Spinal cord (tissue), 10 donors: ENCODE data around the gene COQ8B. TPM values are rescaled to one million over a fixed set of nuclear protein-coding genes. Genes with fewer than 3 reads are reported as not detected.

ENCODE experiments used
- DNase-seq, 6 donors: peaks; one replicate each; pipeline versions ENCODE4 v3.0.0 to v3.0.0-alpha.2; 2013 to 2015; ENCODE audit warnings: low spot score in 6 of 6, low read depth in 4 of 6
- H3K27ac ChIP-seq: one replicate; pipeline ENCODE4 v1.5.1; 2013; ENCODE audit warnings: low read depth, low read length, control low read depth
- H3K27me3 ChIP-seq: one replicate; pipeline ENCODE4 v1.6.1; 2013; ENCODE audit warnings: low read length; ENCODE audit not compliant: control insufficient read depth, insufficient read depth
- H3K36me3 ChIP-seq: one replicate; pipeline ENCODE4 v1.6.1; 2013; ENCODE audit warnings: low read length; ENCODE audit not compliant: control insufficient read depth, insufficient read depth
- H3K4me1 ChIP-seq: one replicate; pipeline ENCODE4 v1.6.1; 2013; ENCODE audit warnings: low read length; ENCODE audit not compliant: control insufficient read depth, insufficient read depth
- H3K4me3 ChIP-seq: one replicate; pipeline ENCODE4 v1.5.1; 2013; ENCODE audit warnings: low read depth, low read length, control low read depth
- H3K9me3 ChIP-seq: one replicate; pipeline ENCODE4 v1.6.1; 2013; ENCODE audit warnings: low read length; ENCODE audit not compliant: control insufficient read depth, insufficient read depth
- WGBS: methylation state at CpG from one replicate; pipeline ENCODE4 v1.1.5; 2013; ENCODE audit warnings: missing lambda C conversion rate; ENCODE audit not compliant: insufficient coverage; 5-methylcytosine and 5-hydroxymethylcytosine counted together
- polyA plus RNA-seq, 2 donors: library from polyadenylated mRNA; unstranded; fragments of 120-200 nt; gene quantifications; one replicate each; pipeline ENCODE4 v1.2.1, GENCODE V29; 2013; ENCODE audit not compliant: insufficient read length in 2 of 2
- total RNA-seq, 2 donors: library from RNA; depleted of rRNA in 1 of 2; stranded (reverse); fragments of 120-200 nt in 1 of 2; fragments of >200 nt in 1 of 2; gene quantifications; one replicate each; pipeline versions ENCODE4 v1.2.3 to v1.2.4, GENCODE V29; 2013 to 2014
- donor health status: healthy.

The COQ8B gene
- total and polyA plus RNA-seq, 4 donors, result 25.7 to 47.9 (median 43.6) TPM

DNA sequence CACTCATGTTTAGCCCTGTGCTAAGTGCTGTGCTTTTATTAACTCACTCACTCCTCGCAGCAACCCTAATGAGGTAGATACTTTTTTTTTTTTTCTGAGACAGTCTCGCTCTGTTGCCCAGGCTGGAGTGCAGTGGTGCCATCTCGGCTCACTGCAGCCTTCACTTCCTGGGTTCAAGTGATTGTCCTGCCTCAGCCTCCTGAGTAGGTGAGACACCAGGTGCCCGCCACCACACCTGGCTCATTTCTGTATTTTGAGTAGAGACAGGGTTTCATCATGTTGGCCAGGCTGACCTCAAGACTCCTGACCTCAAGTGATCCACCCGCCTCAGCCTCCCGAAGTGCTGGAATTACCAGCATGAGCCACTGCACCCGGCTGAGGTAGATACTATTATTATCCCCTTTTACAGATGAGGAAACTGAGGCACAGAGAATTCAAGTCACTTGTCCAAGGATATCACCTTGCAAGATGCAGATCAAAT, 2.8 kb upstream of the COQ8B start:
- WGBS, result 68% methylated on average over 4 of the region's 7 CpGs
- no peak overlapping the region for H3K27ac ChIP-seq
- DNase-seq, result no peak
- peaks cover 51% of the 10 kb centered on the region for H3K4me1 ChIP-seq
- H3K9me3 ChIP-seq, result no peaks in the 10 kb centered on the region
- H3K36me3 ChIP-seq, result peaks cover 22% of the 10 kb centered on the region
- H3K4me3 ChIP-seq, result peak overlapping the region; percentile 90
- no peaks in the 10 kb centered on the region for H3K27me3 ChIP-seq

DNA sequence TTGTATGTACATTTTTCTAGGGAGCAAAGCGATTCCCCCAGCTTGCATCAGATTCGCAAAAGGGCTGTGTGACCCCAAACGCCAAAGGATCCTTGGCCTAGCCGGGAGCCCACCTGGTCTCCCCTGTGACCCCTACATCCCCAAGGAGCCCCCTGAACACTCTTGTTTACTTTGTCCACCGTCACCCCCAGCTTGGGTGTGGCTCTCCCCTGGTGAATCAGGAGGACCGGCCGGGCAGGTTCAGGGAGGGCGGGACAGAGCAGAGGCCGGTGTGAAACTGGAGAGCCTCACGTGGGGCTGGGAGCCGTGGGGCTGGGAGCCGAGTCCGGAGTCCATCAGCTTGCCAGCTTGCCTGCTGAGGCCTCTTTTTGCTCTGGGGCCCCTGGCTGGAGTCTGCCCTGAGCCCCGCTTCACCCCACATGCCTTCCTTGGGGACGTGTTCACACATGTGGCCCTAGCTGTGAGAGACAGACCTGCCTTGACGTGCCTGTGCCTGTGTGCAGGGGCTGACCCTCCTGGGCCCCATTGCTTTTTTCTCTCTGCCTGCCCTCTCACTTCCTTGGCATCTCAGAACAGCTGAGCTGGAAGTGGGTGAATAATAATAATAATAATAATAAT, 2.2 kb upstream of the COQ8B start:
- H3K4me3 ChIP-seq, result peak overlapping the region; percentile 90
- H3K36me3 ChIP-seq, result peaks cover 20% of the 10 kb centered on the region
- H3K27ac ChIP-seq, result peak overlapping the region; percentile 65
- H3K27me3 ChIP-seq, result no peaks in the 10 kb centered on the region
- no peaks in the 10 kb centered on the region for H3K9me3 ChIP-seq
- under 1% methylated on average over 15 of the region's 16 CpGs for WGBS
- DNase-seq, result peak in 1 of 6 donors; percentile 28
- peaks cover 56% of the 10 kb centered on the region for H3K4me1 ChIP-seq

DNA sequence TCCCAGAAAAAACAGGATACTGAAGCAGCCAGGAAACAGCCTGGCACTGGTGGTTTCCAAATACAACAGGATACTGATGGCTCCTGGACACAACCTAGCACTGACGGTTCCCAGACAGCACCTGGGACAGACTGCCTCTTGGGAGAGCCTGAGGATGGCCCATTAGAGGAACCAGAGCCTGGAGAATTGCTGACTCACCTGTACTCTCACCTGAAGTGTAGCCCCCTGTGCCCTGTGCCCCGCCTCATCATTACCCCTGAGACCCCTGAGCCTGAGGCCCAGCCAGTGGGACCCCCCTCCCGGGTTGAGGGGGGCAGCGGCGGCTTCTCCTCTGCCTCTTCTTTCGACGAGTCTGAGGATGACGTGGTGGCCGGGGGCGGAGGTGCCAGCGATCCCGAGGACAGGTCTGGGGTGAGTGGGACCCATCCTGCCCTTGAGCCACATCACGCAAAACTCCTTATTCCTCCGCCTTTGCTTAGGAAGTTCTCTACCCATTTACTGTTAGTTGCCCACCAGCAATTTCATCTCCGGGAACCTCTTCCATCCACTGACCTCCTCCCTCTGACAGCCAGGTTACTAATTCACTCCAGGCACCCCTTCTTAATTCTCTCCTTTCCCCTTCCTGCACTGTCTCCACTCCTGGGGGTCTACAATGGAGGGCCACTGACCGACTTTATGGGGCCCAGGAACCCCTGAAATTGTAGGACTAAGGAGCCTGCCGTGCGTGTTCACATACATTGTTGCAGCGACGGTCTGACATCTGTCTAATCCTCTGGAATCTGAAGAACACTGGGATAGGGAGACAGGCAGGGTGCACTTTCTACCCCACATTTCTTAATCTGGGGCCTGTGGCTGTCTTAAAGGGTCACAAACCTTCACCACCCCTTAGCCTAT, 1.4 kb upstream of the COQ8B start:
- peak overlapping the region; percentile 79 for H3K27ac ChIP-seq
- peak overlapping the region; percentile 90 for H3K4me3 ChIP-seq
- peaks cover 58% of the 10 kb centered on the region for H3K4me1 ChIP-seq
- 39% methylated on average over 15 of the region's 20 CpGs for WGBS
- no peaks in the 10 kb centered on the region for H3K27me3 ChIP-seq
- no peaks in the 10 kb centered on the region for H3K9me3 ChIP-seq
- peaks cover 16% of the 10 kb centered on the region for H3K36me3 ChIP-seq
- no peak for DNase-seq

DNA sequence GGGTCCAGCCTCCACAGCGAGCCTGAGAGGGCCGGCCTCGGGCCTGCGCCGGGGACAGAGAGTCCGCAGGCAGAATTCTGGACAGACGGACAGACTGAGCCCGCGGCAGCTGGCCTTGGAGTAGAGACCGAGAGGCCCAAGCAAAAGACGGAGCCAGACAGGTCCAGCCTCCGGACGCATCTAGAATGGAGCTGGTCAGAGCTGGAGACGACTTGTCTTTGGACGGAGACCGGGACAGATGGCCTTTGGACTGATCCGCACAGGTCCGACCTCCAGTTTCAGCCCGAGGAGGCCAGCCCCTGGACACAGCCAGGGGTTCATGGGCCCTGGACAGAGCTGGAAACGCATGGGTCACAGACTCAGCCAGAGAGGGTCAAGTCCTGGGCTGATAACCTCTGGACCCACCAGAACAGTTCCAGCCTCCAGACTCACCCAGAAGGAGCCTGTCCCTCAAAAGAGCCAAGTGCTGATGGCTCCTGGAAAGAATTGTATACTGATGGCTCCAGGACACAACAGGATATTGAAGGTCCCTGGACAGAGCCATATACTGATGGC, 716 bp upstream of the COQ8B start:
- Histone ChIP-seq H3K4me3 (peak overlapping the region; percentile 90), H3K9me3 (no peaks in the 10 kb centered on the region), H3K27me3 (no peaks in the 10 kb centered on the region), H3K27ac (peak overlapping the region; percentile 79), H3K4me1 (peaks cover 58% of the 10 kb centered on the region), H3K36me3 (peaks cover 20% of the 10 kb centered on the region)
- 0% methylated on average over 20 of the region's 20 CpGs for WGBS
- DNase-seq, result no peak

- peak overlapping the region; percentile 90 for H3K4me3 ChIP-seq
- H3K36me3 ChIP-seq, result peaks cover 22% of the 10 kb centered on the region
- no peak for DNase-seq
- peak overlapping the region; percentile 98 for H3K27ac ChIP-seq
- H3K27me3 ChIP-seq, result no peaks in the 10 kb centered on the region
- WGBS, result 7% methylated on average over 7 of the region's 8 CpGs
- no peaks in the 10 kb centered on the region for H3K9me3 ChIP-seq
- H3K4me1 ChIP-seq, result peaks cover 58% of the 10 kb centered on the region
Measured at GRCh38 chr19:40716031-40716481, 630 bp downstream of the COQ8B start.

- WGBS, result 1% methylated on average over 28 of the region's 31 CpGs
- peak; percentile 91 to 99 (median 94) for DNase-seq
- peak overlapping the region; percentile 90 for H3K4me3 ChIP-seq
- peaks cover 29% of the 10 kb centered on the region for H3K36me3 ChIP-seq
- H3K27ac ChIP-seq, result peak overlapping the region; percentile 98
- peaks cover 51% of the 10 kb centered on the region for H3K4me1 ChIP-seq
- no peaks in the 10 kb centered on the region for H3K9me3 ChIP-seq
- no peaks in the 10 kb centered on the region for H3K27me3 ChIP-seq
Measured at GRCh38 chr19:40714441-40715299, 2.0 kb downstream of the COQ8B start.

GRCh38 chr19:40713939-40714338, 2.7 kb downstream of the COQ8B start:
- no peak overlapping the region for H3K4me3 ChIP-seq
- peaks cover 31% of the 10 kb centered on the region for H3K36me3 ChIP-seq
- H3K9me3 ChIP-seq, result no peaks in the 10 kb centered on the region
- H3K27me3 ChIP-seq, result no peaks in the 10 kb centered on the region
- no CpG with 5 or more reads among the region's 11 CpGs for WGBS
- peak overlapping the region; percentile 98 for H3K27ac ChIP-seq
- H3K4me1 ChIP-seq, result peaks cover 44% of the 10 kb centered on the region
- DNase-seq, result no peak

DNA sequence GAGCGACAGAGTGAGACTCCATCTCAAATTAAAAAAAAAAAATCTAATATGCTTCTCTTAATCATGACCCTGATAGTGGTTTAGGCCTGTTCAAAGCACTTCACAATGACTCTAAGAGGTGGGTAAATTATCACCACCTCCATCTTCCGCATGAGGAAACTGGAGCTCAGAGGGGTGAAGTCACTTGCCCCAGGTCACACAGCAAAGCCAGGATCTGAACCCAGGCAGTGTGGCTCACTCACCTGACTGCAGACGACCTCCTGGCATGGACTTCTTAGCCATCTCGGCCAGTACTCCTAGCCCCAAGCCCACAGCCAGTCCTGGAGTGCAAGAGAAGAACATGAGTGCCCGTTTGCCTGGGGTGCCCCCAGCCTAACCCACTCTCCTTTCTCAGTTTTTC, 6.9 kb downstream of the COQ8B start:
- Histone ChIP-seq H3K4me3 (no peak overlapping the region), H3K9me3 (no peaks in the 10 kb centered on the region), H3K27ac (no peak overlapping the region), H3K36me3 (peaks cover 53% of the 10 kb centered on the region), H3K27me3 (no peaks in the 10 kb centered on the region), H3K4me1 (peaks cover 10% of the 10 kb centered on the region)
- no peak for DNase-seq
- WGBS, result 91% methylated on average over 4 of the region's 5 CpGs

DNA sequence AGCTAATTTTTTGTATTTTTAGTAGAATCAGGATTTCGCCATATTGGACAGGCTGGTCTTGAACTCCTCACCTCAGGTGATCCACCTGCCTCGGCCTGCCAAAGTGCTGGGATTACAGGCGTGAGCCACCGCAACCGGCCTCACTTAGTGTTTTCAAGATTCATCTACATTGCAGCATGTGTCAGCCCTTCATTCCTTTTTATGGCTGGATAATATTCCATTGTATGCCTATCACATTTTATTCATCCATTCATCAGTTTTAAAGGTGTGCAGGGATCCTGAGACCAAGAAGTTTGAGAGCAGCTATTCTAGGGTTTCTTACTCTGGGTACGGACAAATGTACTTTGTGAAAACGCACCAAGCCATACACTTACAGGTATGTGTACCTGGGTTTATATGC, 9.1 kb downstream of the COQ8B start:
- DNase-seq, result no peak
- Histone ChIP-seq H3K4me3 (no peak overlapping the region), H3K27me3 (no peaks in the 10 kb centered on the region), H3K36me3 (peaks cover 65% of the 10 kb centered on the region), H3K4me1 (no peaks in the 10 kb centered on the region), H3K9me3 (no peaks in the 10 kb centered on the region), H3K27ac (no peak overlapping the region)
- 100% methylated on average over 3 of the region's 7 CpGs for WGBS
